ENCODE data around the gene MGAT1. TPM values are rescaled to one million over a fixed set of nuclear protein-coding genes. Genes with fewer than 3 reads are reported as not detected.

Gene MGAT1
- total RNA-seq, 4 donors from 2014 or later: 102 to 155 (median 144) TPM

GRCh38 chr5:180847026-180847425 is 44.4 kb upstream of the MGAT1 start:
- Histone ChIP-seq H3K4me1 (no peaks in the 10 kb centered on the region), H3K36me3 (peaks cover 0 to 35% (median 9%) of the 10 kb centered on the region in 3 donors), H3K27ac (no peak overlapping the region), H3K27me3 (no peaks in the 10 kb centered on the region), H3K4me3 (no peak overlapping the region), H3K9me3 (peaks cover 0 to 23% (median 6%) of the 10 kb centered on the region in 4 donors)
- no peak for DNase-seq
- TF ChIP-seq POLR2A (IDR thresholded peaks at IDR 0.05): no peak
- no peak for TF ChIP-seq CTCF (IDR thresholded peaks at IDR 0.05)

GRCh38 chr5:180844858-180845257 is 42.3 kb upstream of the MGAT1 start:
- no peak for TF ChIP-seq POLR2A (IDR thresholded peaks at IDR 0.05)
- no peak for TF ChIP-seq CTCF (IDR thresholded peaks at IDR 0.05)
- Histone ChIP-seq H3K4me3 (no peak overlapping the region), H3K9me3 (peaks cover 0 to 9% (median 5%) of the 10 kb centered on the region in 4 donors), H3K27ac (no peak overlapping the region), H3K4me1 (no peaks in the 10 kb centered on the region), H3K27me3 (no peaks in the 10 kb centered on the region), H3K36me3 (peaks cover 0 to 16% (median 0%) of the 10 kb centered on the region in 3 donors)
- no peak for DNase-seq

- TF ChIP-seq POLR2A (IDR thresholded peaks at IDR 0.05): no peak
- DNase-seq: no peak
- no peak overlapping the region for H3K27ac ChIP-seq
- peaks cover 0 to 5% (median 2%) of the 10 kb centered on the region in 4 donors for H3K9me3 ChIP-seq
- H3K4me3 ChIP-seq: no peak overlapping the region
- H3K27me3 ChIP-seq: no peaks in the 10 kb centered on the region
- H3K36me3 ChIP-seq: peaks cover 0 to 11% (median 0%) of the 10 kb centered on the region in 3 donors
- no peaks in the 10 kb centered on the region for H3K4me1 ChIP-seq
These were observed 41.8 kb upstream of the MGAT1 start for GRCh38 chr5:180844432-180844831.

GRCh38 chr5:180839935-180840334 is 37.3 kb upstream of the MGAT1 start:
- no peak overlapping the region for H3K4me3 ChIP-seq
- H3K27ac ChIP-seq: no peak overlapping the region
- no peak for TF ChIP-seq POLR2A (IDR thresholded peaks at IDR 0.05)
- TF ChIP-seq CTCF (IDR thresholded peaks at IDR 0.05): no peak
- peaks cover 0 to 22% (median 0%) of the 10 kb centered on the region in 3 donors for H3K36me3 ChIP-seq
- H3K9me3 ChIP-seq: no peaks in the 10 kb centered on the region
- no peak for DNase-seq
- no peaks in the 10 kb centered on the region for H3K27me3 ChIP-seq
- H3K4me1 ChIP-seq: no peaks in the 10 kb centered on the region

- Histone ChIP-seq H3K36me3 (peaks cover 0 to 29% (median 0%) of the 10 kb centered on the region in 3 donors), H3K4me1 (no peaks in the 10 kb centered on the region), H3K27ac (no peak overlapping the region), H3K27me3 (no peaks in the 10 kb centered on the region), H3K9me3 (no peaks in the 10 kb centered on the region), H3K4me3 (no peak overlapping the region)
- no peak for DNase-seq
- TF ChIP-seq POLR2A (IDR thresholded peaks at IDR 0.05): no peak
- TF ChIP-seq CTCF (IDR thresholded peaks at IDR 0.05): no peak
These were observed 36.6 kb upstream of the MGAT1 start for GRCh38 chr5:180839227-180839626.

GRCh38 chr5:180837478-180837877 is 34.9 kb upstream of the MGAT1 start:
- Histone ChIP-seq H3K27ac (no peak overlapping the region), H3K27me3 (no peaks in the 10 kb centered on the region), H3K36me3 (peaks cover 0 to 29% (median 0%) of the 10 kb centered on the region in 3 donors), H3K4me1 (peaks cover 0 to 8% (median 1%) of the 10 kb centered on the region in 4 donors), H3K9me3 (no peaks in the 10 kb centered on the region), H3K4me3 (no peak overlapping the region)
- DNase-seq: no peak
- TF ChIP-seq POLR2A (IDR thresholded peaks at IDR 0.05): no peak
- no peak for TF ChIP-seq CTCF (IDR thresholded peaks at IDR 0.05)

Measured in Peyer's patch (tissue), 4 donors.